H1 (cell line): Measurements from ENCODE around the gene CWC25.

Experiments used
- CHD1 ChIP-seq: IDR thresholded peaks from 2 replicates; pipeline ENCODE4 v1.6.1; 2012; ENCODE audit warnings: low read depth, low read length, improper control_type of control experiment
- CHD2 ChIP-seq: IDR thresholded peaks from 2 replicates; pipeline ENCODE4 v1.6.1; 2012; ENCODE audit warnings: low read length, improper control_type of control experiment
- CTCF ChIP-seq, 3 experiments: IDR thresholded peaks; 1 replicate in 2 of 3; 2 replicates in 1 of 3; pipeline versions ENCODE4 v1.5.1 to v1.6.1; 2011; ENCODE audit warnings: low read length in 3 of 3, mild to moderate bottlenecking in 3 of 3, inconsistent platforms in 2 of 3, low read depth in 1 of 3, moderate library complexity in 1 of 3; ENCODE audit not compliant: insufficient read depth in 1 of 3; ENCODE audit errors: control extremely low read depth in 1 of 3
- EP300 ChIP-seq, 2 experiments: IDR thresholded peaks; 1 replicate in 1 of 2; 2 replicates in 1 of 2; pipeline ENCODE4 v1.6.1; 2011 to 2012; ENCODE audit warnings: low read depth in 2 of 2, low read length in 2 of 2, mild to moderate bottlenecking in 2 of 2, borderline replicate concordance in 1 of 2, inconsistent platforms in 1 of 2, moderate library complexity in 1 of 2
- EZH2 ChIP-seq: fragments of 200-600 bp; sonication (generic); IDR thresholded peaks from 2 replicates; pipeline ENCODE4 v1.7.1; 2012; ENCODE audit warnings: low read depth, mild to moderate bottlenecking, moderate library complexity, low read length, inconsistent platforms; ENCODE audit not compliant: severe bottlenecking
- JUN ChIP-seq: IDR thresholded peaks from 2 replicates; pipeline ENCODE4 v1.6.1; 2011; ENCODE audit warnings: low read depth, mild to moderate bottlenecking, improper control_type of control experiment, low read length
- KDM1A ChIP-seq: fragments of 200-600, 300-600 bp; sonication (generic); IDR thresholded peaks from 2 replicates; pipeline ENCODE4 v1.7.1; 2016; ENCODE audit warnings: mild to moderate bottlenecking, low read length, borderline replicate concordance
- MAX ChIP-seq: IDR thresholded peaks from 2 replicates; pipeline ENCODE4 v1.6.1; 2012; ENCODE audit warnings: inconsistent platforms
- PHF8 ChIP-seq: fragments of 200-600 bp; sonication (generic); conservative IDR thresholded peaks from 2 replicates; pipeline ENCODE4 v1.7.1; 2012; ENCODE audit warnings: low read depth, mild to moderate bottlenecking, inconsistent platforms, low read length, moderate library complexity
- POLR2A ChIP-seq, 2 experiments: IDR thresholded peaks; 1 replicate in 1 of 2; 2 replicates in 1 of 2; pipeline ENCODE4 v1.6.1; 2011; ENCODE audit warnings: low read depth in 2 of 2, low read length in 2 of 2, mild to moderate bottlenecking in 2 of 2; ENCODE audit errors: control extremely low read depth in 1 of 2
- POLR2AphosphoS5 ChIP-seq: IDR thresholded peaks from 2 replicates; pipeline ENCODE4 v1.6.1; 2011; ENCODE audit warnings: low read depth, low read length
- RXRA ChIP-seq: IDR thresholded peaks from 2 replicates; pipeline ENCODE4 v1.6.1; 2011; ENCODE audit warnings: low read depth, mild to moderate bottlenecking, low read length, moderate library complexity; ENCODE audit not compliant: insufficient read depth
- SRF ChIP-seq: IDR thresholded peaks from 2 replicates; pipeline ENCODE4 v1.6.1; 2011; ENCODE audit warnings: mild to moderate bottlenecking, low read depth, low read length, moderate library complexity
- ZNF274 ChIP-seq: IDR thresholded peaks from 2 replicates; pipeline ENCODE4 v1.7.0; 2012; ENCODE audit warnings: low read length, borderline replicate concordance; ENCODE audit errors: extremely low read depth

- TF ChIP-seq CTCF (IDR thresholded peaks at IDR 0.05; ENCODE audit: control extremely low read depth in 1 of 3, insufficient read depth in 1 of 3, low read depth in 1 of 3, low read length in 3 of 3) (peak; percentile 38 to 52 (median 41)), PHF8 (no peak), ZNF274 (no peak), KDM1A (no peak), POLR2A (IDR thresholded peaks at IDR 0.05; ENCODE audit: control extremely low read depth in 1 of 2, low read depth in 2 of 2, low read length in 2 of 2) (peak in 1 of 2 experiments; percentile 27; a peak in 2 of 3 replicates), POLR2AphosphoS5 (no peak), JUN (no peak), EZH2 (no peak), SRF (no peak), EP300 (IDR thresholded peaks at IDR 0.05; ENCODE audit: borderline replicate concordance in 1 of 2, low read depth in 2 of 2, low read length in 2 of 2) (no peak), MAX (no peak), CHD2 (no peak), CHD1 (no peak), RXRA (no peak)
Measured at GRCh38 chr17:38868817-38869525, 43.9 kb upstream of the CWC25 start.
